Loucy (cell line): ENCODE measurements around the gene ACVR1.

Experiments used
- CTCF ChIP-seq: fragments of 200-600 bp; sonication (generic); conservative IDR thresholded peaks from 2 replicates; pipeline ENCODE4 v1.5.1; 2014; ENCODE audit warnings: mild to moderate bottlenecking, antibody characterized with exemption, low read length
- EZH2phosphoT487 ChIP-seq: fragments of 200-600 bp; IDR thresholded peaks from 2 replicates; pipeline ENCODE4 v1.6.1; 2018; ENCODE audit warnings: antibody characterized with exemption, mild to moderate bottlenecking, moderate library complexity, borderline replicate concordance

GRCh38 chr2:157853820-157854219 is 22.3 kb downstream of the ACVR1 start:
- TF ChIP-seq CTCF: no peak
- TF ChIP-seq EZH2phosphoT487: no peak
